DOHH2 (cell line): Measurements from ENCODE around the gene SENP1.

Experiments used
- H3F3A ChIP-seq: fragments of 200-600 bp; sonication (generic), shearing (Covaris generic); 2 replicates; pipeline ENCODE4 v1.6.0; 2016; ENCODE audit warnings: antibody characterized with exemption, mild to moderate bottlenecking; ENCODE audit not compliant: control insufficient read depth, insufficient read depth
- H3K27ac ChIP-seq: fragments of 200-600 bp; sonication (generic); 2 replicates; pipeline ENCODE4 v1.5.1; 2014; ENCODE audit warnings: low read depth, mild to moderate bottlenecking, low read length, moderate library complexity
- H3K27me3 ChIP-seq: fragments of 200-600 bp; sonication (generic); 2 replicates; pipeline ENCODE4 v1.6.1; 2014; ENCODE audit warnings: mild to moderate bottlenecking, low read length, mixed read lengths; ENCODE audit not compliant: control insufficient read depth
- H3K36me3 ChIP-seq: fragments of 200-600 bp; sonication (generic); 2 replicates; pipeline ENCODE4 v1.6.1; 2014; ENCODE audit warnings: mild to moderate bottlenecking, low read length, moderate library complexity, mixed read lengths; ENCODE audit not compliant: control insufficient read depth
- H3K4me1 ChIP-seq: fragments of 200-600 bp; sonication (generic); 2 replicates; pipeline ENCODE4 v1.6.1; 2014; ENCODE audit warnings: mild to moderate bottlenecking, low read length, mixed read lengths; ENCODE audit not compliant: control insufficient read depth
- H3K4me2 ChIP-seq: fragments of 200-600 bp; sonication (generic); 2 replicates; pipeline ENCODE4 v1.6.0; 2014; ENCODE audit warnings: mild to moderate bottlenecking, low read length, moderate library complexity
- H3K4me3 ChIP-seq: fragments of 200-600 bp; sonication (generic); 2 replicates; pipeline ENCODE4 v1.5.1; 2014; ENCODE audit warnings: mild to moderate bottlenecking, low read length, mixed read lengths
- H3K79me2 ChIP-seq: fragments of 200-600 bp; sonication (generic); 2 replicates; pipeline ENCODE4 v1.6.1; 2014; ENCODE audit warnings: mild to moderate bottlenecking, low read length, mixed read lengths; ENCODE audit not compliant: control insufficient read depth
- H3K9me2 ChIP-seq: fragments of 200-600 bp; sonication (generic); replicated peaks from 2 replicates; pipeline ENCODE4 v1.6.1; 2014; ENCODE audit warnings: mild to moderate bottlenecking, low read length, mixed read lengths; ENCODE audit not compliant: control insufficient read depth
- H3K9me3 ChIP-seq: fragments of 200-600 bp; sonication (generic); 2 replicates; pipeline ENCODE4 v1.6.1; 2014; ENCODE audit warnings: antibody characterized with exemption, low read length, mixed read lengths; ENCODE audit not compliant: control insufficient read depth, insufficient read depth
- H4K20me1 ChIP-seq: fragments of 200-600 bp; sonication (generic); 2 replicates; pipeline ENCODE4 v1.6.0; 2014; ENCODE audit warnings: low read depth, mild to moderate bottlenecking, antibody characterized with exemption, low read length, moderate library complexity; ENCODE audit not compliant: control insufficient read depth, insufficient read depth
- CTCF ChIP-seq: fragments of 200-600 bp; sonication (generic); IDR thresholded peaks from one replicate; pipeline ENCODE4 v1.5.1; 2014; ENCODE audit warnings: antibody characterized with exemption, mild to moderate bottlenecking, low read depth, low read length; ENCODE audit not compliant: poor library complexity, severe bottlenecking
- EZH2phosphoT487 ChIP-seq: fragments of 200-600 bp; sonication (generic); IDR thresholded peaks from 2 replicates; pipeline ENCODE4 v1.6.1; 2017; ENCODE audit warnings: borderline replicate concordance, mild to moderate bottlenecking, antibody characterized with exemption, low read length, moderate library complexity, mixed read lengths

Gene SENP1

GRCh38 chr12:48039151-48039550 lies 66.7 kb downstream of the SENP1 start:
- peaks cover 14% of the 10 kb centered on the region; the same call in 1 of the 2 replicates for H3K4me1 ChIP-seq
- no peak for TF ChIP-seq EZH2phosphoT487
- no peak for TF ChIP-seq CTCF
- no peak overlapping the region for H3K4me2 ChIP-seq
- no peaks in the 10 kb centered on the region for H3K27me3 ChIP-seq
- no peak overlapping the region for H3K27ac ChIP-seq
- H3K9me3 ChIP-seq: no peaks in the 10 kb centered on the region
- H4K20me1 ChIP-seq: no peaks in the 10 kb centered on the region
- no peaks in the 10 kb centered on the region for H3F3A ChIP-seq
- H3K4me3 ChIP-seq: no peak overlapping the region
- no peaks in the 10 kb centered on the region for H3K79me2 ChIP-seq
- H3K9me2 ChIP-seq: no peaks in the 10 kb centered on the region
- peaks cover 10% of the 10 kb centered on the region for H3K36me3 ChIP-seq

GRCh38 chr12:48038085-48038484 lies 67.8 kb downstream of the SENP1 start:
- Histone ChIP-seq H3K9me3 (no peaks in the 10 kb centered on the region), H3K27me3 (no peaks in the 10 kb centered on the region), H3F3A (no peaks in the 10 kb centered on the region), H3K9me2 (no peaks in the 10 kb centered on the region), H3K4me2 (no peak overlapping the region), H4K20me1 (no peaks in the 10 kb centered on the region), H3K4me3 (no peak overlapping the region), H3K27ac (no peak overlapping the region), H3K36me3 (peaks cover 3% of the 10 kb centered on the region), H3K4me1 (peaks cover 14% of the 10 kb centered on the region; the same call in 1 of the 2 replicates), H3K79me2 (no peaks in the 10 kb centered on the region)
- TF ChIP-seq CTCF (no peak), EZH2phosphoT487 (no peak)

- H3K4me2 ChIP-seq: no peak overlapping the region
- no peak overlapping the region for H3K27ac ChIP-seq
- no peaks in the 10 kb centered on the region for H3K79me2 ChIP-seq
- H3K4me1 ChIP-seq: peaks cover 14% of the 10 kb centered on the region; the same call in 1 of the 2 replicates
- H3F3A ChIP-seq: no peaks in the 10 kb centered on the region
- H3K27me3 ChIP-seq: no peaks in the 10 kb centered on the region
- no peaks in the 10 kb centered on the region for H3K9me2 ChIP-seq
- no peaks in the 10 kb centered on the region for H3K9me3 ChIP-seq
- TF ChIP-seq EZH2phosphoT487 (no peak), CTCF (no peak)
- H3K36me3 ChIP-seq: no peaks in the 10 kb centered on the region
- no peak overlapping the region for H3K4me3 ChIP-seq
- H4K20me1 ChIP-seq: no peaks in the 10 kb centered on the region
Observed at GRCh38 chr12:48037267-48037915, 68.5 kb downstream of the SENP1 start.
